GM23248 (cell line): ENCODE results near the gene MRTFB. TPM values are rescaled to one million over a fixed set of nuclear protein-coding genes. Genes with fewer than 3 reads are reported as not detected.

Experiments
- DNase-seq: peaks from one replicate; pipeline ENCODE4 v3.0.0-alpha.2; 2015
- H2AFZ ChIP-seq: fragments of 200-600 bp; sonication (generic); 2 replicates; pipeline ENCODE4 v1.6.1; 2016; ENCODE audit warnings: antibody characterized with exemption
- H3F3A ChIP-seq: fragments of 200-600 bp; sonication (generic); 2 replicates; pipeline ENCODE4 v1.6.1; 2016; ENCODE audit warnings: mild to moderate bottlenecking, antibody characterized with exemption, mixed run types; ENCODE audit not compliant: insufficient read depth
- H3K27ac ChIP-seq: fragments of 200-600 bp; sonication (generic); 2 replicates; pipeline ENCODE4 v1.5.1; 2016; ENCODE audit warnings: mild to moderate bottlenecking
- H3K27me3 ChIP-seq: fragments of 200-600 bp; sonication (generic); replicated peaks from 2 replicates; pipeline ENCODE4 v1.6.1; 2016; ENCODE audit warnings: mild to moderate bottlenecking; ENCODE audit not compliant: insufficient read depth
- H3K36me3 ChIP-seq: fragments of 200-600 bp; sonication (generic); 2 replicates; pipeline ENCODE4 v1.6.1; 2016; ENCODE audit warnings: low read depth, mild to moderate bottlenecking
- H3K4me1 ChIP-seq: fragments of 200-600 bp; sonication (generic); 2 replicates; pipeline ENCODE4 v1.6.1; 2016; ENCODE audit warnings: mild to moderate bottlenecking; ENCODE audit not compliant: insufficient read depth
- H3K4me2 ChIP-seq: fragments of 200-600 bp; sonication (generic); one replicate; pipeline ENCODE4 v1.6.1; 2016; ENCODE audit warnings: mild to moderate bottlenecking; ENCODE audit not compliant: unreplicated experiment
- H3K4me3 ChIP-seq: fragments of 200-600 bp; sonication (generic); 2 replicates; pipeline ENCODE4 v1.5.1; 2016; ENCODE audit warnings: mild to moderate bottlenecking
- H3K79me2 ChIP-seq: fragments of 200-600 bp; sonication (generic); 2 replicates; pipeline ENCODE4 v1.6.1; 2016; ENCODE audit warnings: mild to moderate bottlenecking; ENCODE audit not compliant: insufficient read depth
- H3K9ac ChIP-seq: fragments of 200-600 bp; sonication (generic); 2 replicates; pipeline ENCODE4 v1.6.1; 2016; ENCODE audit warnings: mild to moderate bottlenecking
- H3K9me2 ChIP-seq: fragments of 200-600 bp; sonication (generic); 2 replicates; pipeline ENCODE4 v1.6.1; 2016; ENCODE audit warnings: mixed run types, mild to moderate bottlenecking, moderate library complexity; ENCODE audit not compliant: insufficient read depth
- H3K9me3 ChIP-seq: fragments of 200-600 bp; sonication (generic); one replicate; pipeline ENCODE4 v1.6.1; 2017; ENCODE audit warnings: low read depth
- H4K20me1 ChIP-seq: fragments of 200-600 bp; sonication (generic); 2 replicates; pipeline ENCODE4 v1.6.0; 2016; ENCODE audit not compliant: insufficient read depth
- EZH2 ChIP-seq: fragments of 200-600 bp; sonication (generic); IDR thresholded peaks from 2 replicates; pipeline ENCODE4 v1.6.1; 2018; ENCODE audit warnings: antibody characterized with exemption, mild to moderate bottlenecking; ENCODE audit not compliant: insufficient read depth, poor library complexity, severe bottlenecking
- EZH2phosphoT487 ChIP-seq: fragments of 200-600 bp; sonication (generic); IDR thresholded peaks from 2 replicates; pipeline ENCODE4 v1.6.1; 2018; ENCODE audit warnings: antibody characterized with exemption, moderate library complexity, mild to moderate bottlenecking, low read depth; ENCODE audit not compliant: insufficient read depth
- WGBS, 2 experiments: methylation state at CpG; one replicate each; pipeline ENCODE4 v1.1.6; 2015 to 2017; ENCODE audit warnings: low lambda C conversion rate in 2 of 2, low coverage in 1 of 2; ENCODE audit errors: missing lambda C conversion rate in 2 of 2; 5-methylcytosine and 5-hydroxymethylcytosine counted together
- in situ Hi-C: fragments of 300-500 bp; cut with MboI; formaldehyde crosslinking; loops from 2 replicates; pipeline ENCODE4 v1.15.0; 2020
- polyA plus RNA-seq: library from polyadenylated mRNA; unstranded; fragments of >200 nt; fragmentation: Nextera tagmentation; extraction: Ambion mirVana; gene quantifications from 2 replicates; pipeline ENCODE4 v1.2.1, GENCODE V29; 2016
- total RNA-seq: library from RNA; depleted of rRNA; stranded (reverse); fragments of >200 nt; shearing (Covaris generic); gene quantifications from 2 replicates; pipeline ENCODE4 v1.2.3, GENCODE V29; 2014

Gene MRTFB
- total and polyA plus RNA-seq, 2 experiments from 2014 or later, result 3.1 to 5.1 TPM

- no peaks in the 10 kb centered on the region for H3K9me2 ChIP-seq
Observed at GRCh38 chr16:14139872-14140271, 68.8 kb downstream of the MRTFB start.

GRCh38 chr16:14140923-14141322 lies 69.8 kb downstream of the MRTFB start:
- no peak for DNase-seq
- TF ChIP-seq EZH2phosphoT487 (no peak), EZH2 (no peak)
- WGBS, 2 experiments, result 97 to 98% methylated on average over 5 of the region's 5 CpGs

More at GRCh38 chr16:14139872-14140271, 68.8 kb downstream of the MRTFB start:
- Histone ChIP-seq H3F3A (no peaks in the 10 kb centered on the region), H4K20me1 (no peaks in the 10 kb centered on the region), H2AFZ (no peak overlapping the region), H3K4me2 (no peak overlapping the region), H3K27ac (no peak overlapping the region), H3K79me2 (no peaks in the 10 kb centered on the region), H3K4me1 (no peaks in the 10 kb centered on the region), H3K36me3 (no peaks in the 10 kb centered on the region), H3K9me3 (no peaks in the 10 kb centered on the region), H3K27me3 (no peaks in the 10 kb centered on the region), H3K4me3 (no peak overlapping the region), H3K9ac (no peak overlapping the region)
- DNase-seq, result no peak
- 91 to 100% methylated on average over 1 of the region's 1 CpG for WGBS, 2 experiments
- in situ Hi-C loops, result no loop called here
- TF ChIP-seq EZH2phosphoT487 (no peak), EZH2 (no peak)

GRCh38 chr16:14146445-14146844 lies 75.3 kb downstream of the MRTFB start:
- no peaks in the 10 kb centered on the region for H3K9me2 ChIP-seq
- no peak overlapping the region for H3K4me3 ChIP-seq
- H3K36me3 ChIP-seq, result no peaks in the 10 kb centered on the region
- DNase-seq, result no peak
- H3K27me3 ChIP-seq, result no peaks in the 10 kb centered on the region
- H3K4me1 ChIP-seq, result peaks cover 3% of the 10 kb centered on the region
- no peaks in the 10 kb centered on the region for H3K9me3 ChIP-seq
- no peak for TF ChIP-seq EZH2
- no peak for TF ChIP-seq EZH2phosphoT487
- in situ Hi-C loops, result no loop called here
- no peak overlapping the region for H3K4me2 ChIP-seq
- no peaks in the 10 kb centered on the region for H3F3A ChIP-seq
- no peak overlapping the region for H2AFZ ChIP-seq
- no peaks in the 10 kb centered on the region for H3K79me2 ChIP-seq
- H3K27ac ChIP-seq, result no peak overlapping the region
- H4K20me1 ChIP-seq, result no peaks in the 10 kb centered on the region
- no peak overlapping the region for H3K9ac ChIP-seq

More at GRCh38 chr16:14140923-14141322, 69.8 kb downstream of the MRTFB start:
- Histone ChIP-seq H4K20me1 (no peaks in the 10 kb centered on the region), H3K4me3 (no peak overlapping the region), H3K4me1 (no peaks in the 10 kb centered on the region), H3K9me2 (no peaks in the 10 kb centered on the region), H3K9ac (no peak overlapping the region), H2AFZ (no peak overlapping the region), H3K27me3 (no peaks in the 10 kb centered on the region), H3K4me2 (no peak overlapping the region), H3K9me3 (no peaks in the 10 kb centered on the region), H3K27ac (no peak overlapping the region), H3K36me3 (no peaks in the 10 kb centered on the region), H3F3A (no peaks in the 10 kb centered on the region), H3K79me2 (no peaks in the 10 kb centered on the region)
- in situ Hi-C loops, result no loop called here

GRCh38 chr16:14148016-14148415 lies 76.9 kb downstream of the MRTFB start:
- Histone ChIP-seq H3K9me3 (no peaks in the 10 kb centered on the region), H3K4me3 (no peak overlapping the region), H3K4me1 (peaks cover 10% of the 10 kb centered on the region), H3K9me2 (no peaks in the 10 kb centered on the region), H3K79me2 (no peaks in the 10 kb centered on the region), H3K27ac (no peak overlapping the region), H4K20me1 (no peaks in the 10 kb centered on the region), H3K36me3 (no peaks in the 10 kb centered on the region), H3K4me2 (no peak overlapping the region), H3K27me3 (no peaks in the 10 kb centered on the region), H3K9ac (no peak overlapping the region), H2AFZ (no peak overlapping the region), H3F3A (no peaks in the 10 kb centered on the region)
- TF ChIP-seq EZH2, result no peak
- TF ChIP-seq EZH2phosphoT487, result no peak
- DNase-seq, result no peak
- in situ Hi-C loops, result no loop called here
- 98 to 100% methylated on average over 2 of the region's 2 CpGs for WGBS, 2 experiments

GRCh38 chr16:14148569-14148968 lies 77.5 kb downstream of the MRTFB start:
- H3K4me1 ChIP-seq, result peaks cover 10% of the 10 kb centered on the region
- H3K79me2 ChIP-seq, result no peaks in the 10 kb centered on the region
- no peak overlapping the region for H3K27ac ChIP-seq
- no peaks in the 10 kb centered on the region for H3K9me3 ChIP-seq
- in situ Hi-C loops, result no loop called here
- no peak overlapping the region for H3K4me2 ChIP-seq
- H3K9me2 ChIP-seq, result no peaks in the 10 kb centered on the region
- no peak for TF ChIP-seq EZH2phosphoT487
- no peak for TF ChIP-seq EZH2
- no peaks in the 10 kb centered on the region for H3F3A ChIP-seq
- no peaks in the 10 kb centered on the region for H3K27me3 ChIP-seq
- H4K20me1 ChIP-seq, result no peaks in the 10 kb centered on the region
- no peaks in the 10 kb centered on the region for H3K36me3 ChIP-seq
- H3K9ac ChIP-seq, result no peak overlapping the region
- no peak overlapping the region for H2AFZ ChIP-seq
- WGBS, 2 experiments, result 88 to 89% methylated on average over 8 of the region's 8 CpGs
- DNase-seq, result peak; percentile 6
- H3K4me3 ChIP-seq, result no peak overlapping the region
